Measurements from ENCODE around the gene RRBP1.

Gene RRBP1

GRCh38 chr20:17678295-17678694, 3.7 kb downstream of the RRBP1 start:
- DNase-seq (ENCODE audit: low read depth) = no peak
- TF ChIP-seq CTCF (IDR thresholded peaks at IDR 0.05; ENCODE audit: insufficient read depth, low read depth, low read length, missing control alignments) = no peak
- no peak overlapping the region for H3K4me3 ChIP-seq (ENCODE audit: low read length)

- TF ChIP-seq CTCF (IDR thresholded peaks at IDR 0.05; ENCODE audit: insufficient read depth, low read depth, low read length, missing control alignments) = no peak
- H3K4me3 ChIP-seq (ENCODE audit: low read length) = no peak overlapping the region
- no peak for DNase-seq (ENCODE audit: low read depth)
Measured at GRCh38 chr20:17676942-17677341, 5.1 kb downstream of the RRBP1 start.

- H3K4me3 ChIP-seq (ENCODE audit: low read length) = no peak overlapping the region
- no peak for DNase-seq (ENCODE audit: low read depth)
- no peak for TF ChIP-seq CTCF (IDR thresholded peaks at IDR 0.05; ENCODE audit: insufficient read depth, low read depth, low read length, missing control alignments)
Measured at GRCh38 chr20:17676378-17676759, 5.7 kb downstream of the RRBP1 start.

- no peak for DNase-seq (ENCODE audit: low read depth)
- no peak for TF ChIP-seq CTCF (IDR thresholded peaks at IDR 0.05; ENCODE audit: insufficient read depth, low read depth, low read length, missing control alignments)
- H3K4me3 ChIP-seq (ENCODE audit: low read length) = no peak overlapping the region
Measured at GRCh38 chr20:17675519-17676377, 6.3 kb downstream of the RRBP1 start.

GRCh38 chr20:17674722-17675518, 7.1 kb downstream of the RRBP1 start:
- no peak for DNase-seq (ENCODE audit: low read depth)
- no peak for TF ChIP-seq CTCF (IDR thresholded peaks at IDR 0.05; ENCODE audit: insufficient read depth, low read depth, low read length, missing control alignments)
- no peak overlapping the region for H3K4me3 ChIP-seq (ENCODE audit: low read length)

- H3K4me3 ChIP-seq (ENCODE audit: low read length) = no peak overlapping the region
- TF ChIP-seq CTCF (IDR thresholded peaks at IDR 0.05; ENCODE audit: insufficient read depth, low read depth, low read length, missing control alignments) = no peak
- DNase-seq (ENCODE audit: low read depth) = no peak
Measured at GRCh38 chr20:17673084-17673483, 9.0 kb downstream of the RRBP1 start.
